OCI-LY3 (cell line): ENCODE data around the gene TEX35.
A peak's percentile ranks its signal among the peaks of the same experiment; 100 is the strongest.

Source experiments
- EZH2phosphoT487 ChIP-seq: fragments of 200-600 bp; shearing (Covaris generic); IDR thresholded peaks from 2 replicates; pipeline ENCODE4 v1.6.1; 2018; ENCODE audit warnings: antibody characterized with exemption, mixed run types, low read depth
- TF ChIP-seq, protein P1 (sequence below): fragments of 200-600, 300-600 bp; sonication (generic); IDR thresholded peaks from 2 replicates; pipeline ENCODE4 v1.5.1; 2014; ENCODE audit warnings: antibody characterized with exemption, low read length, low read depth

DNA sequence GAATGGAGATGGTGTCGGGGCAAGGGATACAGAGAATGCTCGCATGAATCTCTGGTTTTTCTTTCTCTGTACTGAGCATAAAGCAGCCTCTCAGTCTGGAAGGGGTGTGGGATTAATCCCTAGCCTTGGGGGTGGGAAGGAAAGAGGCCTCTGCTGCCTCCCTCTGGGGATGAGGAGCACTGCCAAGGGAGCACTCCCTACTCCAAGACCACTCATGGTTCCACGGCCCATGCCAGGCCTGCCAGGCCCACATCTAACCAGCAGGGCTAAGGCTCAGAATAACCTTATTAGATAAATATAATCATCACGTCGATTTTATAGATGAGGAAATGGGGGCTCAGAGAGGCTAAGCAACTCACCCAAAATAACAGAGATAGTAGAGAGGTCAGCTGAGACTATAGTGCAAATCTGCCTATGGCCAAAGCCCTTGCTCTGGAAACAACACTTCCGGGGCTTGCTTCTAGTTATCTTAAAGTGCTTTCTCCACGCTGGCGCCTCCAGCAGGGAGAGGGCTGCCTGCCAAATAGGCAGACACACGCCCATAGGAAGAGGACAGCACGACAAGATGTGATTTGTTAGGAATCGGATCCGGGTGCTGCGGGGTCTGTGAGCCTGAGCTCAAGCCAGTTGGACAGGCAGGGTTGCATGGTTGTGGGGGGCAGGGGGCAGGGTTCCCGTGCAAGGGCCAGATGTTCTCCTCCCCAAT, 522 bp downstream of the TEX35 start:
- TF ChIP-seq, protein P1, sequence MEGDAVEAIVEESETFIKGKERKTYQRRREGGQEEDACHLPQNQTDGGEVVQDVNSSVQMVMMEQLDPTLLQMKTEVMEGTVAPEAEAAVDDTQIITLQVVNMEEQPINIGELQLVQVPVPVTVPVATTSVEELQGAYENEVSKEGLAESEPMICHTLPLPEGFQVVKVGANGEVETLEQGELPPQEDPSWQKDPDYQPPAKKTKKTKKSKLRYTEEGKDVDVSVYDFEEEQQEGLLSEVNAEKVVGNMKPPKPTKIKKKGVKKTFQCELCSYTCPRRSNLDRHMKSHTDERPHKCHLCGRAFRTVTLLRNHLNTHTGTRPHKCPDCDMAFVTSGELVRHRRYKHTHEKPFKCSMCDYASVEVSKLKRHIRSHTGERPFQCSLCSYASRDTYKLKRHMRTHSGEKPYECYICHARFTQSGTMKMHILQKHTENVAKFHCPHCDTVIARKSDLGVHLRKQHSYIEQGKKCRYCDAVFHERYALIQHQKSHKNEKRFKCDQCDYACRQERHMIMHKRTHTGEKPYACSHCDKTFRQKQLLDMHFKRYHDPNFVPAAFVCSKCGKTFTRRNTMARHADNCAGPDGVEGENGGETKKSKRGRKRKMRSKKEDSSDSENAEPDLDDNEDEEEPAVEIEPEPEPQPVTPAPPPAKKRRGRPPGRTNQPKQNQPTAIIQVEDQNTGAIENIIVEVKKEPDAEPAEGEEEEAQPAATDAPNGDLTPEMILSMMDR: peak; percentile 37
- TF ChIP-seq EZH2phosphoT487: no peak
